ENCODE results near the gene BTG3. TPM values are rescaled to one million over a fixed set of nuclear protein-coding genes. Genes with fewer than 3 reads are reported as not detected.

BTG3 gene
- polyA plus RNA-seq, 1 donor from 2014 or later: 38.5 TPM

DNA sequence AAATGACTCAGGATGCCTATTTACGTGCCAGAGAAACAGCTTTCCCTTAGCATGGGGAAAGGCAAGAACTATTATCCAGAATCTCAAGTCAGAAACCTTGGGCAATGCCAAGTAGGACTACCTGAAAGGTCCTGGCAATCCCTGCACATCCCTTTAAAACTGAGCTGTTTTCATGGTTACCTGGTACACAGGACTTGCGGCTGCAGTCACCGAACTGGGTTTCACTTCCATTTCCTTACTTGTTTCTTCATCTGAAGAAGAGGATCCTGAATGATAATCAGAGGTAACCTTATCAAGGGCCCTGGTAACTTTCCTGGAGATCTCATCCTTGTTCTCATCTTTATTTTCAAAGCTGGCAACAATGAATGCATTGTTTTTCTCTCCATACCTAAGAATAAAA, 14.3 kb downstream of the BTG3 start:
- H3K9me3 ChIP-seq (ENCODE audit: low read length): no peaks in the 10 kb centered on the region
- no peak overlapping the region for H3K9ac ChIP-seq (ENCODE audit: low read length)
- no peaks in the 10 kb centered on the region for H4K20me1 ChIP-seq (ENCODE audit: insufficient read depth)
- H3F3A ChIP-seq (ENCODE audit: insufficient read depth, low read length, poor library complexity, severe bottlenecking): no peaks in the 10 kb centered on the region
- no peaks in the 10 kb centered on the region for H3K27me3 ChIP-seq (ENCODE audit: insufficient read depth, low read depth, low read length)
- no peaks in the 10 kb centered on the region for H3K79me2 ChIP-seq (replicated peaks; ENCODE audit: insufficient read depth, low read length)
- no peak overlapping the region for H2AFZ ChIP-seq (ENCODE audit: low read depth, low read length)
- H3K4me2 ChIP-seq (ENCODE audit: low read length): no peak overlapping the region
- H3K27ac ChIP-seq (ENCODE audit: low read length): no peak overlapping the region
- no peaks in the 10 kb centered on the region for H3K9me2 ChIP-seq (ENCODE audit: insufficient read depth, low read length)
- no peak for TF ChIP-seq TAF1 (IDR thresholded peaks at IDR 0.05; ENCODE audit: low read depth)
- TF ChIP-seq, protein P1, sequence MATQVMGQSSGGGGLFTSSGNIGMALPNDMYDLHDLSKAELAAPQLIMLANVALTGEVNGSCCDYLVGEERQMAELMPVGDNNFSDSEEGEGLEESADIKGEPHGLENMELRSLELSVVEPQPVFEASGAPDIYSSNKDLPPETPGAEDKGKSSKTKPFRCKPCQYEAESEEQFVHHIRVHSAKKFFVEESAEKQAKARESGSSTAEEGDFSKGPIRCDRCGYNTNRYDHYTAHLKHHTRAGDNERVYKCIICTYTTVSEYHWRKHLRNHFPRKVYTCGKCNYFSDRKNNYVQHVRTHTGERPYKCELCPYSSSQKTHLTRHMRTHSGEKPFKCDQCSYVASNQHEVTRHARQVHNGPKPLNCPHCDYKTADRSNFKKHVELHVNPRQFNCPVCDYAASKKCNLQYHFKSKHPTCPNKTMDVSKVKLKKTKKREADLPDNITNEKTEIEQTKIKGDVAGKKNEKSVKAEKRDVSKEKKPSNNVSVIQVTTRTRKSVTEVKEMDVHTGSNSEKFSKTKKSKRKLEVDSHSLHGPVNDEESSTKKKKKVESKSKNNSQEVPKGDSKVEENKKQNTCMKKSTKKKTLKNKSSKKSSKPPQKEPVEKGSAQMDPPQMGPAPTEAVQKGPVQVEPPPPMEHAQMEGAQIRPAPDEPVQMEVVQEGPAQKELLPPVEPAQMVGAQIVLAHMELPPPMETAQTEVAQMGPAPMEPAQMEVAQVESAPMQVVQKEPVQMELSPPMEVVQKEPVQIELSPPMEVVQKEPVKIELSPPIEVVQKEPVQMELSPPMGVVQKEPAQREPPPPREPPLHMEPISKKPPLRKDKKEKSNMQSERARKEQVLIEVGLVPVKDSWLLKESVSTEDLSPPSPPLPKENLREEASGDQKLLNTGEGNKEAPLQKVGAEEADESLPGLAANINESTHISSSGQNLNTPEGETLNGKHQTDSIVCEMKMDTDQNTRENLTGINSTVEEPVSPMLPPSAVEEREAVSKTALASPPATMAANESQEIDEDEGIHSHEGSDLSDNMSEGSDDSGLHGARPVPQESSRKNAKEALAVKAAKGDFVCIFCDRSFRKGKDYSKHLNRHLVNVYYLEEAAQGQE (IDR thresholded peaks at IDR 0.05; ENCODE audit: borderline replicate concordance): no peak
- TF ChIP-seq EP300 (conservative IDR thresholded peaks at IDR 0.05; ENCODE audit: poor library complexity, severe bottlenecking): no peak
- TF ChIP-seq POLR2AphosphoS5 (IDR thresholded peaks at IDR 0.05): no peak
- TF ChIP-seq CTCF (IDR thresholded peaks at IDR 0.05; ENCODE audit: poor library complexity, severe bottlenecking): no peak
- TF ChIP-seq RAD21 (conservative IDR thresholded peaks at IDR 0.05): no peak
- no peak for TF ChIP-seq EZH2 (IDR thresholded peaks at IDR 0.05; ENCODE audit: borderline replicate concordance, insufficient read depth, low read length, poor library complexity, severe bottlenecking)
- no peak for TF ChIP-seq MXI1 (conservative IDR thresholded peaks at IDR 0.05; ENCODE audit: poor library complexity, severe bottlenecking)
- TF ChIP-seq SMC3 (conservative IDR thresholded peaks at IDR 0.05; ENCODE audit: poor library complexity): no peak
- H3K36me3 ChIP-seq (ENCODE audit: insufficient read depth, low read length): peaks cover 15% of the 10 kb centered on the region
- H3K4me3 ChIP-seq (ENCODE audit: low read length): no peak overlapping the region

DNA sequence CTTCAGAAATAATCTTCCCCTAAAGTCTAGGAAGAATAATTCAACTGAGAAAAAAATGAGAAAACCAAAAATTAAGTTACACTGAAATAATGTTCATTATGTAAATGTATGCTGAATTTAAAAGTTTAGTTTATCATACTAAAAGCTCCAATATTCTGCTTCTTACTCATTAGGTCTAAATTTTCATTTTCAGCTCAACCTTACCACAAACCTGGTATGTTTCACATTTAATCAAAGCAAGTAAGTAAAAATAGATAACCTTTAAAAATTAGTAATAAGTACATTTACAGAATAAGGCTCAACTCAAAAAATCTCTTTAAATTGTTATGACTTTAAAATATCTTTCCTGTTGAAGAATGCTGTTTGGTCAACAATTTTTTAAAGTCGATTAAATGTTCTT, 15.0 kb downstream of the BTG3 start:
- H3K36me3 ChIP-seq (ENCODE audit: insufficient read depth, low read length): peaks cover 15% of the 10 kb centered on the region
- no peak overlapping the region for H3K9ac ChIP-seq (ENCODE audit: low read length)
- TF ChIP-seq POLR2AphosphoS5 (IDR thresholded peaks at IDR 0.05) (no peak), RAD21 (conservative IDR thresholded peaks at IDR 0.05) (no peak)
- TF ChIP-seq, protein P1 (IDR thresholded peaks at IDR 0.05; ENCODE audit: borderline replicate concordance): no peak
- no peaks in the 10 kb centered on the region for H3F3A ChIP-seq (ENCODE audit: insufficient read depth, low read length, poor library complexity, severe bottlenecking)
- no peak overlapping the region for H3K4me3 ChIP-seq (ENCODE audit: low read length)
- no peak overlapping the region for H3K4me2 ChIP-seq (ENCODE audit: low read length)
- H3K27ac ChIP-seq (ENCODE audit: low read length): no peak overlapping the region
- no peaks in the 10 kb centered on the region for H3K27me3 ChIP-seq (ENCODE audit: insufficient read depth, low read depth, low read length)
- H2AFZ ChIP-seq (ENCODE audit: low read depth, low read length): no peak overlapping the region
- no peaks in the 10 kb centered on the region for H3K9me2 ChIP-seq (ENCODE audit: insufficient read depth, low read length)
- no peaks in the 10 kb centered on the region for H3K9me3 ChIP-seq (ENCODE audit: low read length)
- no peaks in the 10 kb centered on the region for H4K20me1 ChIP-seq (ENCODE audit: insufficient read depth)
- H3K79me2 ChIP-seq (replicated peaks; ENCODE audit: insufficient read depth, low read length): no peaks in the 10 kb centered on the region

Measured in neural cell (in vitro differentiated cells).